D341Med (cell line): ENCODE results near the gene MYO5C.
A peak's percentile ranks its signal among the peaks of the same experiment; 100 is the strongest.

Source experiments
- DNase-seq: peaks from one replicate; pipeline ENCODE4 v3.0.0; 2012; ENCODE audit warnings: low spot score

MYO5C gene, protein sequence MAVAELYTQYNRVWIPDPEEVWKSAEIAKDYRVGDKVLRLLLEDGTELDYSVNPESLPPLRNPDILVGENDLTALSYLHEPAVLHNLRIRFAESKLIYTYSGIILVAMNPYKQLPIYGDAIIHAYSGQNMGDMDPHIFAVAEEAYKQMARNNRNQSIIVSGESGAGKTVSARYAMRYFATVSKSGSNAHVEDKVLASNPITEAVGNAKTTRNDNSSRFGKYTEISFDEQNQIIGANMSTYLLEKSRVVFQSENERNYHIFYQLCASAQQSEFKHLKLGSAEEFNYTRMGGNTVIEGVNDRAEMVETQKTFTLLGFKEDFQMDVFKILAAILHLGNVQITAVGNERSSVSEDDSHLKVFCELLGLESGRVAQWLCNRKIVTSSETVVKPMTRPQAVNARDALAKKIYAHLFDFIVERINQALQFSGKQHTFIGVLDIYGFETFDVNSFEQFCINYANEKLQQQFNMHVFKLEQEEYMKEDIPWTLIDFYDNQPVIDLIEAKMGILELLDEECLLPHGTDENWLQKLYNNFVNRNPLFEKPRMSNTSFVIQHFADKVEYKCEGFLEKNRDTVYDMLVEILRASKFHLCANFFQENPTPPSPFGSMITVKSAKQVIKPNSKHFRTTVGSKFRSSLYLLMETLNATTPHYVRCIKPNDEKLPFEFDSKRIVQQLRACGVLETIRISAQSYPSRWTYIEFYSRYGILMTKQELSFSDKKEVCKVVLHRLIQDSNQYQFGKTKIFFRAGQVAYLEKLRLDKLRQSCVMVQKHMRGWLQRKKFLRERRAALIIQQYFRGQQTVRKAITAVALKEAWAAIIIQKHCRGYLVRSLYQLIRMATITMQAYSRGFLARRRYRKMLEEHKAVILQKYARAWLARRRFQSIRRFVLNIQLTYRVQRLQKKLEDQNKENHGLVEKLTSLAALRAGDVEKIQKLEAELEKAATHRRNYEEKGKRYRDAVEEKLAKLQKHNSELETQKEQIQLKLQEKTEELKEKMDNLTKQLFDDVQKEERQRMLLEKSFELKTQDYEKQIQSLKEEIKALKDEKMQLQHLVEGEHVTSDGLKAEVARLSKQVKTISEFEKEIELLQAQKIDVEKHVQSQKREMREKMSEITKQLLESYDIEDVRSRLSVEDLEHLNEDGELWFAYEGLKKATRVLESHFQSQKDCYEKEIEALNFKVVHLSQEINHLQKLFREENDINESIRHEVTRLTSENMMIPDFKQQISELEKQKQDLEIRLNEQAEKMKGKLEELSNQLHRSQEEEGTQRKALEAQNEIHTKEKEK (N-terminal part only)

DNA sequence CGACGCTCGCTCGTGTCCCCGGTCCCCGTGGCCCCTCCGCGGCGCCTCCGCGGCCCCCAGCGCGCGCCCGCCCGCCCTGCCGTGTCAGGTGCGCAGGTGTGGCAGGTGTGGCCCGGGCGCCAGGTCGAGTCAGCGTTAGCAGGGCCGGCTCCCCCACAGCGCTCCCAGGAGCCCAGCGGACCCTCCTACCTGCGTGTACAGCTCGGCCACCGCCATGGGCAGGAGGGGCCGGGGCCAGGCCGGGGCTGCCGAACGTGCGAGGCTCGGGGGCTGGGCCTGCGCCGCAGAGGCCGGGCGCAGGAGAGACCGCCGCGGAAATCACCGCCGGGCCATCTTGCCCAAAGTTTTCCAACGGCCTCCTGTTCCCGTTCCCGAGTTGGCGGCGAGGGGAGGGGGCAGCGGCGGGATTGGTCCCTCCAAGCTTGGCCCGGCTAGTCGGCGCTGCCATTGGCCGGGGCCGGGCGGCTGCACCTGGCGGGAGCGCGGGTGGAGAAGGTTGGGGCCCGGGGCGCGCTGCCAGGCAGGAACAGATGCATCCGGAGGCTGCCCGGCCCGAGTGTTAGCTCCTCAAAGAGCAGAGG lies at the start of gene MYO5C:
MYO5C (minus strand) TSS at position 384 of the 581 bp plus-strand sequence; CDS start at position 216, 168 bp downstream.
- DNase-seq = peak; percentile 59

DNA sequence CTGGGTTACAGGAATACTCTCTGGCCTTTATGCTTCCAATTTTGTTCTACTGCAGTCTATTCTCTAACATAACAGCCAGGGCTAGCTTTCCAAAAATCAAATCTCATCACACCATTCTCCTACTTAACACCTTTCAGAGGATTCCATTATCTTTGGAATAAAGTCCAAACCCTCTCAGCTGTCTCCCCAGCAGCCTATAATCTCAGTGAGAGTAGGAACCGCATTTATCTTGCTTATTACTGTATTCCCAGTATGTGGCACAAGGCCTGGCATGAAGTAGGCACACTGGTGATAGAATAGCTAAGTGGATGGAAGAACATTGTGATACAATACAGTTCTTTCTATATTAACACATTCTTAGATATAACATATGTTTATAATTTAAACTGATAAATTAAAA lies 49.0 kb upstream of the MYO5C start:
- DNase-seq = no peak

DNA sequence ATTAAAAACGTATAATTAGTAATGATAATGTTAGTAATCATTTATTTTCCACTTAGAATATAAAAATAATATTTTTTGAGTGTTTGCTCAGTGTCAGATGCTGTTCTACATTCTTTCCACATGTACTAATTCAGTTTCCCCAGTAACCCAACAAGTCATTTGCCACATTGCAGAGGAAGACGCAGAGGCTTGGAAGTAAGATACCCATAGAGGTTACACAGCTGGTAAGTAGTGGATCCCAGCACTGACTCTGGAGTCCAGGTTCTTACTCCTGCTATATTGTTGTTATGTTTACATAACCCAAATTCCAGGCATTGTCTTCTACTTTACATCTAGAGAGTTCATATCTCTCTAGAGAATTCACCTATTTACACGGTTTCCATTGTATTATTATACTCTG lies 48.2 kb upstream of the MYO5C start:
- no peak for DNase-seq

DNA sequence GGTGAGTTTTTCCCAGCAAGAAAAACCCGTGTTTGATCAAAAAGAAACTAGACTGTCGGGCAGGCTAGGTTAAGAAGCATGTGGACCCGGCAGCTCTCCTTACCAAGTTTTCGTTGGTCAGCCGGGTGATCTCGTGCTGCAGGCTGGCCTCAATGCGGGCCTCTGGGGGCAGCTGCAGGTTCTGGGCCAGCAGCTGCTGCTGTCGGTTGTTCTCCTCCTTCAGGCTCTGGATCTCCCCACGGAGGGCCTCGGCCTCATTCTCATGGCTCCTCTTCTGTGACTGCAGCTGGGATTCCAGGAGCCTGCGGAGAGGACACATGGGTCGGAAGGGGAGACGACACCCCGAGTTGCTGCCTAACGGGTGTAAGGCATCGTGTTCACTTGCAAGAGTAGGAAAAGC lies 44.5 kb upstream of the MYO5C start:
- no peak for DNase-seq

DNA sequence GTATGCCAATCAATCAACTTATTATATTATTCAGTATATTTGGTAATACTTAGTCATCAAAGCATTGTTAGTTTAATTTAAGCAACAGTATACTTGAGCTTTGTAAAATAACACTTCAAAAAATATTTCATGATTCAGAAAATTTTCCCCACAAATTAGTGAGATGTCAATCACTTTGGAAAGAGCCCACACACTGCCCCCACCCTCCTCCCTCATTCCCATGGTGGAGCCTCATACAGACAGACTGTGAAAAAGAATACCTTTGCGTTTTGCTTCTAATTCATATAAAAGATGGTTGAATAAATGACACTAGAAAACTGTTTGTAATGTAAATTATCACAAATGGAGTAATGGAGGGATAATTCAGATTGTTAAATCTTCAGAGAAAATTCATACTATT lies 43.3 kb upstream of the MYO5C start:
- no peak for DNase-seq

DNA sequence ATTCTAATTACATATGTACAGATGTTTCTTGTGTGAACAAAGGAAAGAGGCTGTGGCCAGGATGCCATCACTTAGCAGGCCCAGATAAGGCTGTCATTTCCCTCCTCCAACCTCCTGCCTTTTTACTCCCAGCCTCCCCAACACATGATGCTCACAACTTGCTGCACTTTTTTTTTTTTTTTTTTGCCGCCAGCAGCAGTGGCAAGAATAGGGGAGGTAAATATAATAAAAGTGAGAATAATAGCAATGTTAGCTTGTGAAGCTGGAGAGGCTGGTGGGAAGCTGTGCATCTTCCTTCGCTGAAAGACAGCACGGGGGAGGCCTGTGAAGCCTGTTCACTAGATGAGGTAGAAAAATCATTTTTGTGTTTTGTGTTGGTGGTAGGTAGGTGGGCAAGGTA lies 42.5 kb upstream of the MYO5C start:
- DNase-seq = no peak

DNA sequence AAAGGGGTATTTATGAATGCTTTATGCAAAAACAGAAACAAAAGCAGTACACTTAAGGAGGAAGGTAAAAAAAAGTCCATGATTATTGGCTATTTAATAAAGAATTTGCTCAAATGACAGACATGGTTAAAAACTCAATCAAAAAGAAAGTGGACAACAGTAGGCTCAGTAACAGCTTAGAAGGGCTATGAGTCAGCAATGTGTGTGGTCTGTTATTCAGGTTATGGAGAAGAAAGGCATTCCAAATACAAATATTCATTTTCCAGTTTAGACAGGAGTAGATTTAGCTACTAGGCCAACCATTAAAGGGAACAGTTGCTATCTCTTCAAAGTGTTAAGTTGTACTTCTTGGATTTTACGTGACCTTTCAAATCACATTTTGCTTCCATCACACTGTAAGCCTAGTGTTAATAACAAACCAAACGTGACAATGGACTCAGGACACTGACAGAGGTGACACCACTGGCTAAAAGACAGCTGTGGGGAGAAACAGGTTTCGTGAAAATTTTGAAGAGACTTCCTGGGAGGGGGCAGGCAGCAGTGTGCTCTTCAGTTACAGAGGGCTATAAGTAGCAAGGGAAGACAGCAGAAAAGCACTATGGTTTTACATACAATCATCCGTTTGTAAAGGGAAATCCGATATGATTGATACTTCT lies 41.7 kb upstream of the MYO5C start:
- no peak for DNase-seq

DNA sequence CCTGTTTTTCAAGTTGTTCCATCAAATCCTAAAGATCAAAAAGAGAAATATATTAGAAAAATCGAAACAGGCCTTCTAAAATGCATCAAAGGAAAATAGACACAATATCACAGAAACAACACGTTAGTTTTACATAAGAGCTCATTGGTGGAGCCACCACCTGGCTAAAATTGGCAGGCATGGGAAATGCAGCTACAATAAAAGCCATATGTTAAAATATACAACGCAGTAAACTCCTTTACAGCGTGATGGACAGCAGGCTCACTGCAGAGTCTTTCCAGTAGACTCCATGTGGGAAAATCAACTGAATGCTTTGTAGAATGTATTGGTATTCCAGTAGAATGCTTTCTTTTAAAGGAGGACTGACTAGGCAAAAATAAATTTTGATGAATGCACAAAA lies 40.9 kb upstream of the MYO5C start:
- no peak for DNase-seq

DNA sequence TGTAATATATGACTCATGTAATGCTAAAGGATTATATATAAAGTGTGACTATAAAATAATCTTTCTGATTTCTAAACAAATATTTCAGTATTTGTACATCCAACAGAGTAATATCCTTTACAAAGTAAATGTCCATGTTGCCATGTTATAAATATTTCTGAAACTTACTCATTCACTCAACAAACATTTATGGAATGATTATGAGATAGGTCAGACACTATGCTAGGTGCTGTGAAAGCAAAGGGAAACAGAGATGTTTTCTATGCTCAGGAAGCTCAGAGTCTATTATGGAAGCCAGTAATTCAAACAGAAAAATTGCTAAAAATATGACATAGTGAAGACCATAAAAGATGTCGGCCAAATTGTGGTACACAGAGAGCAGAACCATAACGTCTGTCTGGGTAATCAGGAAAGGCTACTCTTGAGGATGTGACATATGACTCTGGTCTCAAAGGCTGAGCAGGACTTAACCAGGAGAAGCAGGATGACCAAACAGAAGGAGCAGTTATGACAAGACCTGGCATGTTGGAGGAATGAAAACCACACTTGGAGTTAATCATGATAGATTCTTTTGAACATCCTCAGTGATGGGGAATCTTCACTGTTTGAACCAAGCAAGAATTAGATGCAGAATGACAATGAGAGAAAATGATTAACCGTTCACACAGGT lies 39.0 kb upstream of the MYO5C start:
- DNase-seq = no peak

DNA sequence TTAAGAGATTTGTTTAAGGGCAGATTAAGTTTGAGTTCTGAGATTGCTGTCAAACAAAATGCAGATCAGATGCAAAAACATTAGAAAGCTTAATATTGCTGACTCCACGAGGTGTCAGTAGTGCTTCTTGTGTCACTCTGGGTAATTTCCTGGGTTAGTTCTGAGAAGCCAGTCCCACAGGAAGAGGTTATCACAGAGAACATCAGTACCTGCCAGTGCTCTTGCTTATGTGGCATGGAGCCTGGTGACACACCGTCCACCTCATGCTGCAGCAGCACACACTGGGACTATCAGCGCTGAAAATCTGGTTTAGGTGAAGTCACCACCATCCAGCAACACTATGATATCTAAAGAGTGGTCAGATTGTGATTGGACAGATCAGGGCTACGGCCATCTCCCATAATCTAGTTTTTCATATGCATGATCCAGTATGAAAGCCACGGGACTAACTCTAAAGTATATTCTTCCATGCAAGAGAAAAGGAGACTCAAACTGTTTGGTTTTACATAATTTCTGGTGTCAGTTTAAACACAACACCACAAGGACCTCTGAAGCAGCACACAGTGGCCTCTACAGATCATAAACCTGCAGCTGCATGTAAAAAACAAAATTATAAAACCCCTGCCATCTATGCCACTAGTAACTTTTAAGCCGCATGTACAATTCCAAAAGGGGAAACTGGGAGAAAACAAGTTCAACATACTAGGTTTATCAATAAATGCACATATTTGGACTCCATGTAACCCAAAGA lies 36.1 kb upstream of the MYO5C start:
- peak; percentile 59 for DNase-seq

DNA sequence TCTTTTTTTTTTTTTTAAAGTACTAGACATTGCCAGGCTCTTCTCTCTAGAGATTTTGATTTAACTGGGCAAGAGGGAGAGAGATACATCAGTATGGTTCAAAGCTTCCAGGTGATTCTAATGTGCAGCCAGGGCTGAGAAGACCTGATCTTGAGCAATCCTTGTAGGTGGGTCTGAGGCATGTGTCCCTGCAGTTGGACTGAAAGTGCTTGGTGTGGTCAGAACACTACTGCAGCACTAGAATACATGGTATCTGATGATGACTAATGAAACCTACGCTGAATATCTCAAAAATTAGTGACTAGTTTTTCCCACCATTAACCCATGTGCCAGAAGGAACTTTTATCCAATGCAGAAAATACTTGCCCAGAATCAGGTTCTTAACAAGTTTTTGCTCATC lies 34.4 kb upstream of the MYO5C start:
- DNase-seq = no peak

DNA sequence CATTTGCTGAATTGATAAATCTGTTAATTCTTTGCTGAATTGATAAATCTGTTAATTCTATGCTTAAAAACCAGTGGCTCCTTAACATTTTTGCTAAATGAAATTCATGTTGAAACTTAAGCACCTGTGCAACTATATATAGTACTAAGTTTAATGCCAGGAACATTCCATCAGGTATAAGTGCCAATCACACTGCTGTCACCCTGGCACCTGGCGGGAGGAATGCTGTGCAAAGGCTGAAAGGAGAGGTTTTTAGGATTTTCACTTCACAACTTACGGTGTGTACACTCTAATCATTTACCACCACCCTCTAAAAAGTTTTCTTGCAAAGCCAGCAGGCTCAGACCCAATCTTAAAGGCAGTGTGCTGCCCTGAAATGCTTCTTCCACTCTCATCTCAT lies 33.5 kb upstream of the MYO5C start:
- no peak for DNase-seq

DNA sequence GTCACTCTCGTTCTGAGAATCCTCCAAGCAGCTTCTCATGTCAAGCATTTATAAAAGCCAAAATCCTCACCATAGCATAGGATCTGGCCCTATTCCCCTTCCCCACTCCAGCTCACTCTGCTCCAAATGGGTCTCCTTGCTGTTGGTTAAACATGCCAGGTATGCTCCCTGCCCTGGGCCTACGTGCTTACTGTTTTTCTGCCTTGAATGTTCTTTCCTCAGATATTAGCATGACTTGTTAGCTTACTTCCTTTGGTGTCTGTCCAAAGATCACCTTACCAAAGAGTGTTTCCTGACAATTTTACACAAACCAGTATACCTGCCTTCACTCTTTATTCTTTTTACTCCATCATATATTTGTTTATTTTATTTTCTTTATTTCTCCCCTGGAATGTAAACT lies 33.1 kb upstream of the MYO5C start:
- no peak for DNase-seq

DNA sequence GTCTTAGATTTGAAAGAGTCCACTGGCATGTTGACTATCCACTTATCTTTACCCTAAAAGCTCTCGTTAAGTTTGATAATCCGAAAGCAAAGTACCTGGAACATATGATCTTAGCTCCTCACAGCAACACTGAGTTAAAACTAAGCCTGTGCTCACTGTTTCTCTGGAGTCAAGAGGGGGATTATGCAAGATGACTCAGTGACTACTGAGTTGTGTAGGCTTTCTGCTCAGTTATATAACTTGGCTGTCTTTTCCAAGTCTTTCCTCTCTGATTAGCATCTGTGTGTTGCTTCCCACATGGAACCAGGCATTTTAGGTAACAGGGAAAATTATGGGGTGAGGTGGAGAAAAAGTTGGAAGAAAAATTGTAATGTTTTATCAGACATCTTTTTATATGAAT lies 31.2 kb upstream of the MYO5C start:
- no peak for DNase-seq

DNA sequence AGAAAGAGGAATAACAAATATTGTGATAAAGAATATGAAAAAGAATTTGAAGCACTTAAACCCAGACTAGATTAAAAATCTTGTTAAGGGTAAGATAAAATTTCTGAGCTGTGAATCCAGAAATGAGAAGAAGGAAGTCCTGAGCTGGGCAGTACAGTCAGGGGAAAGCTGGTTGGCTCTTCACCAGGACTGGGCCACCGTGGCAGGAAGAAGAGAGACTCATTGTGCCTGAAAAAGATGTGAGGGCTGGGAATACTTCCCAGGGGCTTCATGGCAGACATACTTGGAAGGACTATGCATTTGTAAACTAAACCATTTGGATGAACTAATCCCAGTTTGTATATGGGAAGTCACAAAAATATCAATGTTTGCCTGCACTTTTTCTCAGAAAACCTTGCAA lies 28.5 kb upstream of the MYO5C start:
- DNase-seq = no peak

DNA sequence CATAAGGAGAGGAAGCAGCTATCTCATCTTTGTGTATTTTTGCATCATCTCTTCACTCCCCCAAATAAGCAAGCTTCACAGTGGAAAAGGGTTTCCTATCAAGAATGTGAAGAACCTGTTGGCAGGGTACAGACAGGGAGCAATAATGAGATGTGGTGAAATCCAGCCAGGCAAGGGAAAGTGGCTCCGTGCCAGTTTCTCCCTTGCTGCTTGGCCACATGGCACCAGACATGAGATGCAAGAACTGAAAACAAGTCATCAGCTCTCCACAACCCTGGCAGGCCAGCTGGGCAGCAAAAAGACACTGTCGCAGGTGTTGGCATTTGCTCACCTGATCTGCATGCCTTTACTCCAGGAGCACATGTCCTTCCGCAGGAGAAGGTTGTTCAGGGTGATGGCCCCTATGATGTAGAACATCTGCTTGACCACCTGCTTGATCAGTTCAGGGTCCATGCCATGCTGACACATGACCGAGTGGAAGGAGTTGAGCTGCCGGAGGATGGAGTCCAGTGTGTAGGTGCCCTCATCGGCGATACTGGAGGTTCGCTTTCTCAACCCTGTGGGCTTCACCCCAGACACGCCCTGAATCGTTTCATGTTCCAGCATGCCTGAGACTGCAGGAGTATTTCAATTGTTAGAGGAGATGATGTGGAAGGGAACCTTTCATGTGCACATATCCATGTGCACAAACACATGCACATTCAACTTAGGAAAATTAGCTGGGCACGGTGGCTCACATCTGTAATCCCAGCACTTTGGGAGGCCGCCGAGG lies 23.3 kb upstream of the MYO5C start:
- no peak for DNase-seq

DNA sequence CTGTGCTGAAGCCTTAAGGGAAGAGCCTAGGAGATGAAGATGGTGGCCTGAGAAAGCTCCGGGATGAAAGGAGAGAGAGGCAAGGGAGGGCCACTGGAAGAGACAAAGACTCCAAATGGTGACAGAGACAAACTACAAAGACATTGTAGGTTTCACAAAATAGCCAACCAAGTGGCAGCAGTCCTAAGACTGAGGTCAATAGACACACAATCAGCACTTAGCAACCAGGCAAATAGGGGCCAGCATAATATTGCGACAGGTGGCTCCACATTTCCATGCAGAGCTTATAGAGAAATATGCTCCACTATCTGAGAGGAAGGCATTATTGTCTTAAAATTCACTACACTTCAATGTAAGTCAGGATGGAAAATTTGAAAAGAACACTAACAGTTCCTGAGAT lies 22.1 kb upstream of the MYO5C start:
- no peak for DNase-seq

DNA sequence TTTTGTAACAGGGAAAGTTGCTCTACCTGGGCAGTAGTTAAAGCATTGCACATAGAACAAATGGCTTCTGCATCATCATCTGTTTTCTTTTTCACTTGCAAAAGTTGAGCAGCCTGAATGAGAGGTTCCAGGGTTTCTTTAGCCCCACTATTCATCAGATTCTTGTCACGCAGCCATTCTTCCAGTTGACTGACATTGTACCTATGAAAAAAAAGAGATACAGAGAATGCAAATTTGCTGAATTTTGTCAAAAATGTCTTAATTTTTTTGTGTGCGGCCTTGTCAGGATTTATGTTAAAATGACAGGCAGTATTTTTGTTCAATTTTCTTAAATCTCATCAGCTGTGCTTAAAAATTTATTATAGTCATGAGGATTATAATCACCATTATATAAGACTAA lies 21.4 kb upstream of the MYO5C start:
- no peak for DNase-seq

DNA sequence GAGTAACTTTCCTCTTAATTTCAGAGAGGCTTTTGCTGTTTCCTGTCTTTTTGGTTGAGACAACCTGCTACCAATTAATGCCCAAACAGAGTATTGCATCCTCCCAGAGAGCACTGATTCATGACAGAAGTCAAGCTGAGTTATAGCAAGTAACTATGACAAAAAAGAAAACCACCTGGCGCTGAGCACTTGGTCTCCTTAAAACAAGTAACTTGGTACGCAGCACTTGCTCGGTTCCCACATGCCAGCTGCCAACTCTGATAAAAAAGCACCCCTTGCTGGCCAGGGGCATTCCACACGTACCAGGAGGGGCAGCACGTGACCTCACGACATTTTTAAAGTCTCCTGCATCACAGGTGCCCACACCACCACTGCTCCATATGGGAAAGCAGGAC lies 13.5 kb upstream of the MYO5C start:
- no peak for DNase-seq
